Glutamatergic neuron (in vitro differentiated cells): ENCODE measurements around the gene CAMTA1. TPM values are rescaled to one million over a fixed set of nuclear protein-coding genes. Genes with fewer than 3 reads are reported as not detected.

Source experiments
- DNase-seq: peaks from one replicate; pipeline ENCODE4 v3.0.0; 2022
- H3K27ac Mint-ChIP-seq: one replicate; pipeline ENCODE4 v1.8.0; 2020; ENCODE audit warnings: mild to moderate bottlenecking, mixed read lengths, inconsistent platforms; ENCODE audit not compliant: unreplicated experiment
- H3K27me3 Mint-ChIP-seq: one replicate; pipeline ENCODE4 v1.8.0; 2020; ENCODE audit warnings: mild to moderate bottlenecking, moderate library complexity, mixed read lengths, inconsistent platforms; ENCODE audit not compliant: unreplicated experiment
- H3K36me3 Mint-ChIP-seq: one replicate; pipeline ENCODE4 v1.8.0; 2020; ENCODE audit warnings: mild to moderate bottlenecking, mixed read lengths, inconsistent platforms; ENCODE audit not compliant: unreplicated experiment
- H3K4me1 Mint-ChIP-seq: one replicate; pipeline ENCODE4 v1.8.0; 2020; ENCODE audit warnings: mild to moderate bottlenecking, low read depth, mixed read lengths, inconsistent platforms; ENCODE audit not compliant: unreplicated experiment
- H3K4me3 Mint-ChIP-seq: one replicate; pipeline ENCODE4 v1.8.0; 2020; ENCODE audit warnings: mild to moderate bottlenecking, mixed read lengths, inconsistent platforms; ENCODE audit not compliant: unreplicated experiment
- H3K9me3 Mint-ChIP-seq: one replicate; pipeline ENCODE4 v1.8.0; 2020; ENCODE audit warnings: mild to moderate bottlenecking, moderate library complexity, mixed read lengths, inconsistent platforms; ENCODE audit not compliant: unreplicated experiment
- CTCF ChIP-seq: fragments of 200-600 bp; sonication (generic); IDR thresholded peaks from one replicate; pipeline ENCODE4 v1.5.0; 2021; ENCODE audit not compliant: partially characterized antibody, unreplicated experiment
- total RNA-seq: library from RNA; stranded (reverse); fragmentation: NEBNext Ultra II Directional; extraction: Animal tissue kit (Norgen Biotek cat#: 25700); gene quantifications from one replicate; pipeline ENCODE4 v1.2.1, GENCODE V29; 2021; ENCODE audit not compliant: unreplicated experiment

The CAMTA1 gene
- total RNA-seq, 1 donor from 2014 or later: 77.2 TPM

GRCh38 chr1:7247791-7248548 is 462.7 kb downstream of the CAMTA1 start:
- peaks cover 2% of the 10 kb centered on the region for H3K27me3 Mint-ChIP-seq
- no peak overlapping the region for H3K4me3 Mint-ChIP-seq
- DNase-seq: no peak
- peaks cover 6% of the 10 kb centered on the region for H3K9me3 Mint-ChIP-seq
- no peak overlapping the region for H3K27ac Mint-ChIP-seq
- H3K4me1 Mint-ChIP-seq: peaks cover 10% of the 10 kb centered on the region
- no peak for TF ChIP-seq CTCF
- H3K36me3 Mint-ChIP-seq: no peaks in the 10 kb centered on the region

DNA sequence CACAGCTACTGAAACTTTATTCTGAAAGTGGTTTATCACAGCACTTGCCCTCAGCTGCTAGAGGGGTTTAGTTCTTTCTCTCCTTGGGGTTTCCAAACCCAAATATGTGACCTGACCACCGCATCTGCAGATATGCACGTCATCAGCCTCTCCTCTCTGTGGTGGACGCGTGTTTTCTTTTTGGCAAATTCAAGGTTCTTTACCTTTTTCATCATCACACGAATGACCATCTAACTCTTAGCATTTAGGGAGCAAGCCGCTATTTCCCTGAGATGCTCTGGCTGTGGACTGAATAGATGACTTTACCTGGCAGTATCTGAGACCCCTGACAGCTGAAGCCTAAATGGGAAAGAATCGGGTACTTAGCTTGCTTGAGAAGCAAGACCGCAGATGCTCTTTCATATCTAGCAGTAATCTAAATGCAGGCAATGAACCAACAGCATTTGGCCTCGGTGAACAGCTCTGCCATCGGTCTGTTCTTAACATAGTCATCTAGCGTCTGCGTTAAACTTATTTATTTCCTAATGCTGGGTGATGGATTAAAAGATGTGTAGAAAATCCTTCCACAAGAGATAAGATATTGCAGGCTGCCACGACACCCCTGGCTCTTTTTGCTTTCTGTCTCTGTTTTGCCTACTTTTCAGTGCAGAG is 463.4 kb downstream of the CAMTA1 start:
- DNase-seq: no peak
- Mint-ChIP-seq H3K27me3 (peaks cover 2% of the 10 kb centered on the region), H3K4me3 (no peak overlapping the region), H3K4me1 (peaks cover 11% of the 10 kb centered on the region), H3K9me3 (peaks cover 7% of the 10 kb centered on the region), H3K36me3 (no peaks in the 10 kb centered on the region), H3K27ac (no peak overlapping the region)
- no peak for TF ChIP-seq CTCF

DNA sequence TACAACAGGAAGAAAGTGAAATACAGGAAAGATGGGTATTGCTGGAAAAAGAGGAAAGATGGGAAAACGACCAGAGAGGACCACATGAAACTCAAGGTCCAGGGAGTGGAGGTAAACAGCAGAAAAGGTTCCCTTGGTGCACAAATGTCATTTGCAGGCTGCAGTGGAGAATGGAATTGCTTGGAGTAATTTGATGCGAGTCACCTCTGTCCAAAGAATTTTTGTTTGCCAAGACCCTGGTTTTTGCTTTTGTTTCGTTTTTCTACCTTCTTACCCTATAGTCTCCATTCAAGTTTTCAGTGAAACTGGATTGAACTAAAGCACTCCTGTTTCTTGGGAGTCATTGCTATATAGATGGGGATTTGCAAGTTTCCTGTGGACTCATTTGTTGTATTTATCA is 464.3 kb downstream of the CAMTA1 start:
- Mint-ChIP-seq H3K4me1 (peaks cover 11% of the 10 kb centered on the region), H3K36me3 (no peaks in the 10 kb centered on the region), H3K9me3 (peaks cover 7% of the 10 kb centered on the region), H3K27me3 (peaks cover 2% of the 10 kb centered on the region), H3K4me3 (no peak overlapping the region), H3K27ac (no peak overlapping the region)
- no peak for TF ChIP-seq CTCF
- no peak for DNase-seq

- peaks cover 11% of the 10 kb centered on the region for H3K4me1 Mint-ChIP-seq
- DNase-seq: no peak
- H3K36me3 Mint-ChIP-seq: no peaks in the 10 kb centered on the region
- H3K4me3 Mint-ChIP-seq: no peak overlapping the region
- TF ChIP-seq CTCF: no peak
- H3K9me3 Mint-ChIP-seq: peaks cover 7% of the 10 kb centered on the region
- H3K27ac Mint-ChIP-seq: no peak overlapping the region
- peaks cover 4% of the 10 kb centered on the region for H3K27me3 Mint-ChIP-seq
These were observed 464.9 kb downstream of the CAMTA1 start for GRCh38 chr1:7250176-7250575.
